ENCODE data around the gene ATF1. TPM values are rescaled to one million over a fixed set of nuclear protein-coding genes. Genes with fewer than 3 reads are reported as not detected.

The ATF1 gene
- polyA plus RNA-seq = 10 to 100 TPM; 34.9 to 43.8 (median 37.6) TPM

DNA sequence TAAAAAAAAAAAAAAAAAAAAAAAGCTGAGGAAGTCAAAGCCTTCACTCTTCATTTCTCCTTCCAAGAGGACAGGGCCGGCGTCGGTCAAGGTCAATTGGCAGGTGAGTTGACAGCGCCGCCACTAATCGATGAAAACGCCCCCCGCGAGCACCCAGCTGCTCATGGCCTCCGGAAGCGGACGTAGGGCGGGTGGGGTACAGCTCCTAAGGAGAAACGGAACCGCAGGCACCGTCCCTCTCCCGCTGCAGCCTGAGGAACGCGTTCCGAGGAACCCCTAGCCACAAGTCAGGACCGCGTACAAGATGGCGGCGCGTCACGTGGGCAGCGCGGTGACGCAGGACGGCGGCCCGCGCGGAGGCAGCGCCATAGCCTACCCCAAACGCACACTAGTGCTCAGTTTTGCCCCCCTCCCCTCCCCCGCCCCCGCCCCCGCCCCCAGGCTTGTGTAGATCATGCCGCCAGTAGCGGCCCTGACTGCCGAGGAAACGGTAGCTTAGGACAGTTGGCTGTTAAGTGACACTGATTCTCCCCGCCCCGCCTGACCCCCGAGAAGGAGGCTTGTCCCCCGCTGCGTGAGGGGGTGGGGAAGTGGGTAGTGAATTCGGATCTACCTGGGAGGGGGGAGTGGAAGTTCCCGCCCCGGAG lies at the start of gene ATF1:
Gene ATF1 (plus strand): TSS at position 463 of the 647 bp plus-strand sequence. CDS start 16,045 bp downstream, outside the sequence.
- DNase-seq = peak; percentile 90 to 91 (median 91)
- Mint-ChIP-seq H3K36me3 (no peaks in the 10 kb centered on the region), H3K4me1 (peaks cover 35 to 54% of the 10 kb centered on the region in 2 donors), H3K9me3 (no peaks in the 10 kb centered on the region), H3K27ac (peak within 1 kb of the TSS; percentile 90 to 98 (median 96)), H3K4me3 (peak within 1 kb of the TSS; percentile 89 to 97 (median 92)), H3K27me3 (ENCODE audit: low read depth in 3 of 3) (peaks cover 16 to 25% (median 25%) of the 10 kb centered on the region in 3 donors)

DNA sequence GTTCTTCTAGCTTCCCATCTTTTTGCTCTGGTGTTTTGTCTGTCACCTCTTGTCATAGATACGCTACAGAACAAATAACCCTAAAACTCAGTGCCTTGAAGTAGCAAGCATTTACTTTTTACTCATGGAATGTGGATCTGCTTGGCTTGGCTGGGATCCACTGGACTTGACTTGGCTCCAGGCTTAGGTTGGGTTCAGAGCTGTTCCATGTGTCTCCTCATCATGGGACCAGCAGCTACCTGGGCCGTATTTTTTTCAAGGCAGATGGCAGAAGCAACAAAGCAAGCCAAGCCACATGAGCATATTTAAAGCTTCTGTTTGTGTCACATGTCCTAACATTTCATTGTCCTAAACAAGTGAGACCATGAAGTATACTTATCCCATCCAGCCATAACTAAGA lies 48.7 kb upstream of the ATF1 start:
- H3K4me1 Mint-ChIP-seq = no peaks in the 10 kb centered on the region
- H3K27ac Mint-ChIP-seq = peak overlapping the region in 1 of 6 donors; percentile 35
- no peaks in the 10 kb centered on the region for H3K27me3 Mint-ChIP-seq (ENCODE audit: low read depth in 3 of 3)

DNA sequence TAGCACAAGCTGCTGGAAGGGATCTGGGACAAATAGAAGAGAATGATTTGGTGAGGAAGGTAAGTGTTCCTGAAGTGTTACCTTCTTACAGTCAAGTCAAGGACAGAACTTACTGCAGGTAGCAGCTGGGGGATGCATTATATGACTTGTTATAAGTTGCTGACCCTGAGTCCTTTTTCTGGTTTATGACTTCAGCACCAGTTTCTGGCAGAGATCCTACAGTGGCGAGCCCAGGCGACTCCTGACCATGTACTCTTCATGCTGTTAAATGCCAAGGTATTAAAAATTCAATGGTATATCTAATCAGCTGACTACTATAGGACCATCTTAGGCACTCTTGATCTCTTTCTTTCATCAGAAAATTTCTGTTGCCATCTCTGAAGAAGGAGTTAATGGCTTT lies 45.1 kb upstream of the ATF1 start:
- no peak overlapping the region for H3K4me3 Mint-ChIP-seq
- H3K27ac Mint-ChIP-seq = peak overlapping the region in 1 of 6 donors; percentile 29
- H3K4me1 Mint-ChIP-seq = no peaks in the 10 kb centered on the region
- H3K9me3 Mint-ChIP-seq = no peaks in the 10 kb centered on the region
- peaks cover 22 to 51% (median 36%) of the 10 kb centered on the region in 3 donors for H3K36me3 Mint-ChIP-seq
- no peak for DNase-seq
- no peaks in the 10 kb centered on the region for H3K27me3 Mint-ChIP-seq (ENCODE audit: low read depth in 3 of 3)

More for the DNA sequence above, 48.7 kb upstream of the ATF1 start:
- peaks cover 4 to 37% (median 21%) of the 10 kb centered on the region in 3 donors for H3K36me3 Mint-ChIP-seq
- H3K9me3 Mint-ChIP-seq = no peaks in the 10 kb centered on the region
- no peak overlapping the region for H3K4me3 Mint-ChIP-seq
- no peak for DNase-seq

DNA sequence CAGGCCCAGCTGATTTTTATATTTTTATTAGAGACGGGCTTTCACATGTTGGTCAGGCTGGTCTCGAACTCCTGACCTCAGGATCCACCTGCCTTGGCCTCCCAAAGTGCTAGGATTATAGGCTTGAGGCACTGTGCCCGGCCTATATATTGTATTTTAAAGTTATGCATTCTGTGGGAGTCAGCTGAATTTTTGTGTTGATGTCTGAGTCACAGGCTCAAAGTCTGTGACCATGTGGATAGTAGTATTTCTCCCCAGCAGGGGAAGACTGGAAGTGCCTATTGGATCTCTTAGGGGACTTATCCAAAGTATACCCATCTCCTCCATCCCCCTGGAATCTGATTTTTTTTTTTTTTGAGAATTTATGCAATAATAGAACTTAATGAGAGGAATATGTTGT lies 43.8 kb upstream of the ATF1 start:
- no peaks in the 10 kb centered on the region for H3K9me3 Mint-ChIP-seq
- no peaks in the 10 kb centered on the region for H3K4me1 Mint-ChIP-seq
- H3K27me3 Mint-ChIP-seq (ENCODE audit: low read depth in 3 of 3) = no peaks in the 10 kb centered on the region
- H3K36me3 Mint-ChIP-seq = peaks cover 24 to 57% (median 31%) of the 10 kb centered on the region in 3 donors
- no peak for DNase-seq
- H3K4me3 Mint-ChIP-seq = no peak overlapping the region
- H3K27ac Mint-ChIP-seq = no peak overlapping the region

DNA sequence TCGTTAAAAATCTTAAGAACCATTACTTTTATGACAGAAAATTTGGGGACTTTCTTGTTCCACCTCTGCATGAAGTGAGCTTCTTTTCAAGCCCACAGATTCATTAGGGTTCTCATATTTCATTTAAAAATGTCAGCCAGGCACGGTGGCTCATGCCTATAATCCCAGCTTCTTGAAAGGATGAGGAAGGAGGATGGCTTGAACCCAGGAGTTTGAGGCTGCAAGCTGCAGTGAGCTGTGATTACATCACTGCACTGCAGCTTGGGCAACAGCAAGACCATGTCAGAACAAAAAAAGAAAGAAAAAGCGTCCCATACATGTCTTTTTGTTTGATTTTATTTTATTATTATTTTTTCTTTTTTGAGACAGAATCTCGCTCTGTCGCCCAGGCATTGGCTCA lies 43.4 kb upstream of the ATF1 start:
- peaks cover 24 to 55% (median 27%) of the 10 kb centered on the region in 3 donors for H3K36me3 Mint-ChIP-seq
- H3K27ac Mint-ChIP-seq = no peak overlapping the region
- no peak for DNase-seq
- no peak overlapping the region for H3K4me3 Mint-ChIP-seq
- no peaks in the 10 kb centered on the region for H3K4me1 Mint-ChIP-seq
- H3K27me3 Mint-ChIP-seq (ENCODE audit: low read depth in 3 of 3) = no peaks in the 10 kb centered on the region
- H3K9me3 Mint-ChIP-seq = no peaks in the 10 kb centered on the region

DNA sequence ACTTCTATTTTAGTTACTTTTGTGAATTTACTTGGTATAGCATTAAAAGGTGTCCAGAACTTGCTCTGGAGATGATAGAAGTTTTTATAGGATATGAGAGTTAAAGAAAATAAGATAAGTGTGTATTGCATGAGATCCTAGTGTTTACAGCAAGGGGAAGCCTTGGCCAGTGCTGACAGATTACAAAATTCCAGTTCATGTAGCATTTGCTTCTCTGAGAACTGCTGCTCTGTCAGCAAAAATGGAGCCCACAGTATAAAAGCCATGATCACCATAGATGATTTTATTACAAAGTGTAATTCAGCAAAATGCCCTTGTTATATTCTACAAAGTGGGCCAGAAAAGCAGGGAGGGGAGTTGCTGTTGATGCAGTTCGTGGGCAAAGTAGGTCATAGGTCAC lies 40.0 kb upstream of the ATF1 start:
- Mint-ChIP-seq H3K9me3 (no peaks in the 10 kb centered on the region), H3K27ac (no peak overlapping the region), H3K27me3 (ENCODE audit: low read depth in 3 of 3) (no peaks in the 10 kb centered on the region), H3K36me3 (peaks cover 29 to 64% (median 31%) of the 10 kb centered on the region in 3 donors), H3K4me3 (no peak overlapping the region), H3K4me1 (no peaks in the 10 kb centered on the region)
- DNase-seq = no peak

DNA sequence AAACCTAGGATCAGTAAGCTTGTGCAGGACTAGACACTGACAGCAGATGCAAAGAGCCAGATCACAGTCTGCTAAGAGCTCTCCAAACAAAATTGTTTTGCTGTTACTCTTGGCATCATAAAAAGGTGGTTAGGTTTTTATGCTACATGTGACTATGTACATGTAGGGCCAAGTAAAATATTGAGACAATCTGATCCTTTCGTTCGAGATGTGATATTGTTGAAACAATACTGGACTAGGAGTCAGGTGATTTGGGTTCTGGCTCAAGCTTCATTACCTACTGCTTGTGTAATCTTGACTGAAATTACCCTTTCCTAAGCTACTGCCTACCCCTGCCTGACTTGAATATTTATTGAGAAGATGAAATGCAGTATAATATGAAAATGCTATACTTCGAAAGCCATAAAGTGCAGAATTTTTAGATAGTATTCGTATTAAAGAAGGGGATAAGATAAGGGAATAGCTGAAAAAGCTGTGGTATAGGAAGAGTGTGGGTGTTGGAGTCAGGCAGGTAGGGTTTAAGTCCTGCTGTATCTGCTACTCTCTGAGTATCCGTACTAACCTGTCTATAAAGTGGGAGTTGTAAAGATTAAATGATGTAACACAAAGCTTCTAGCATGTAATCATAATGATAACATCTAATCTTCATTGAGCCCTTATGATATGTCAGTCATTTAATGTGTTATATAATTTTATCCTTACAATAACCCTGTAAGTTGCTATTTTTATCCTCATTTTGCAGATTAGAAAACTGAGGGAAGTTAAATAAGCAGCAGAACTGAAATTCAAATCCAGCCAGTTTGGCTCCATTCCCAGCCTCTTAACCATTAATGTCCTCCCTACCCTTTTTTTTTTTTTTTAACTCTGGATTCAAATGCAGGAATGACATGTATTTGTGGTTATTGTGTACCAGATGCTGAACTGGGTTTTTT lies 38.6 kb upstream of the ATF1 start:
- H3K27ac Mint-ChIP-seq = no peak overlapping the region
- H3K9me3 Mint-ChIP-seq = no peaks in the 10 kb centered on the region
- H3K36me3 Mint-ChIP-seq = peaks cover 36 to 69% (median 38%) of the 10 kb centered on the region in 3 donors
- H3K4me1 Mint-ChIP-seq = no peaks in the 10 kb centered on the region
- no peak for DNase-seq
- no peak overlapping the region for H3K4me3 Mint-ChIP-seq
- no peaks in the 10 kb centered on the region for H3K27me3 Mint-ChIP-seq (ENCODE audit: low read depth in 3 of 3)

DNA sequence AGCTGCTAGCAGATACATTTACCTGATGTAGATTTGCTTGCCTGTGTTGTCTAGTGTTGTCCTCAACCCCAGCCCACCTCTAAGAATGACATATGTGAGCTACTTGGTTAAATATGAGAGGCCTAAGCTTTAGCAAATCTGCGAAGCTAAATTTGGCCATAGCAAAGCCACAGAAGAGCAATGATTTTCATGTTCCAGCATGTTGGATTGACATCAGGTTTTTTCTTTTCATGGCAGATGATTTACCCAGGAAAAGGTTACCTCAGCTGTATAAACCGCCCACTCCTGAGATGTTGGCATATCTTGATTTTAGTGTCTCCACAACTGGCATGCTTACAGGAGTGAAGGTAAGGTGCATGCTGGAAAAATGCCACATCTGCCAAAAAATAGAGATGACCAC lies 36.4 kb upstream of the ATF1 start:
- no peak for DNase-seq
- H3K36me3 Mint-ChIP-seq = peaks cover 37 to 72% (median 44%) of the 10 kb centered on the region in 3 donors
- peak overlapping the region in 1 of 6 donors; percentile 7 for H3K27ac Mint-ChIP-seq
- H3K27me3 Mint-ChIP-seq (ENCODE audit: low read depth in 3 of 3) = peaks cover 0 to 1% (median 0%) of the 10 kb centered on the region in 3 donors
- H3K4me3 Mint-ChIP-seq = no peak overlapping the region
- no peaks in the 10 kb centered on the region for H3K9me3 Mint-ChIP-seq
- H3K4me1 Mint-ChIP-seq = no peaks in the 10 kb centered on the region

DNA sequence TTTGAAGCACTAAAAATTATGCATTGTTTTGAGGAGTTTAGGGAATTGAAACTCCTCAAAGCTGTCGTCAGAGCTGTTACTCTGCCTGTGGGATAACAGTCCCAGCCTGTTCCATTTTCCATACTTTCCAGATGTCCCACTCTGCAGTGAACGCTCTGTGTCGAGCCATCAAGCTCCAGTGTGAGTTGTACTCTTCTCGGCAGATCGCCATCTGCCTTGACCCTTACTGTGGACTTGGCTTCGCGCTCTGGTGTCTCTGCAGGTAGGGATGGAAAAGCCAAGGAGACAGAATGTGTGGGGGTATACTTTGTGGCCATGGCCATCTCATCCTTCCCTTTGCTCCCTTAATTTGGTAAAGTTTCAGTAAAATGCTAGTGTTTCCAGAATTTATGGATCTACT lies 35.5 kb upstream of the ATF1 start:
- Mint-ChIP-seq H3K4me1 (no peaks in the 10 kb centered on the region), H3K9me3 (no peaks in the 10 kb centered on the region), H3K36me3 (peaks cover 32 to 69% (median 36%) of the 10 kb centered on the region in 3 donors), H3K4me3 (no peak overlapping the region), H3K27ac (peak overlapping the region in 1 of 6 donors; percentile 27), H3K27me3 (ENCODE audit: low read depth in 3 of 3) (peaks cover 0 to 1% (median 0%) of the 10 kb centered on the region in 3 donors)
- DNase-seq = no peak

DNA sequence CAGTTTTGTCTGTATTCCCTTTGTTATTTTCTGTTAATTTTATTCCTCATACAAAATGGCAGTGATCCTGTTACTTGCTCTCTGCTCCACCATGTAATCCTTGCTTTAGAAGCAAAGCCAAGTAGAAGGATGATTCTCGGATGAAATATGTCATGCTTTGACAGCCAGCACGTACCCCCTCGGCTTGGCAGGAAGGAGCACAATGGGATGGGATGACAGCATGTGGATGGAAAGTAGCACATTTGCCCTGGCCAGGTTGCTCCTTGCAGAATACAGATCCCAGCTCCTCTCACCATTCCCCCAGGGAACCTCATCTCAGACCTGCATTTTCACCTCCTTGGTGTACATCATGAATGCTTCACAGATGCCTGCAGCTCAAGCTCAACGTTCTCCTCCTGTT lies 35.1 kb upstream of the ATF1 start:
- H3K4me1 Mint-ChIP-seq = no peaks in the 10 kb centered on the region
- peak overlapping the region in 2 of 6 donors; percentile 27 to 58 for H3K27ac Mint-ChIP-seq
- peaks cover 27 to 68% (median 32%) of the 10 kb centered on the region in 3 donors for H3K36me3 Mint-ChIP-seq
- DNase-seq = no peak
- H3K27me3 Mint-ChIP-seq (ENCODE audit: low read depth in 3 of 3) = peaks cover 0 to 1% (median 0%) of the 10 kb centered on the region in 3 donors
- no peak overlapping the region for H3K4me3 Mint-ChIP-seq
- no peaks in the 10 kb centered on the region for H3K9me3 Mint-ChIP-seq

DNA sequence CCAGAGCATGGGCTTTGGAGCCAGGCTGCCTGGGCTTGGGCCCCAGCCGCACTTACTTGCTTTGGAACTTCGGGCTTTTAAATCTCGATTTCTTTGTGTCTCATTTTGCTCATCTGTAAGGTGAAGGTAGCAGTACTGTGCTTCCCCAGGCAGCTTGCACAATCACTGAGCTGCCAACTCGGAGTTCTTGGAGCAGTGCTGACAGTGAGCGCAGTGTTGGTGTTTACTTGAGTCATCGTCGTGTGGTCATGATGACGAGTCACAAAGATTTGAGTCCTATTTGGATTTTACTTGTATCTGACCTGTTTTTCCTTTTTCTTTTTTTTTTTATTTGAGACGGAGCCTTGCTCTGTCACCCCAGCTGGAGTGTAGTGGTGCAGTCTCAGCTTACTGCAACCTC lies 31.3 kb upstream of the ATF1 start:
- no peak overlapping the region for H3K27ac Mint-ChIP-seq
- H3K4me1 Mint-ChIP-seq = no peaks in the 10 kb centered on the region
- H3K4me3 Mint-ChIP-seq = no peak overlapping the region
- peaks cover 0 to 1% (median 0%) of the 10 kb centered on the region in 3 donors for H3K27me3 Mint-ChIP-seq (ENCODE audit: low read depth in 3 of 3)
- H3K36me3 Mint-ChIP-seq = peaks cover 35 to 69% (median 35%) of the 10 kb centered on the region in 3 donors
- no peak for DNase-seq
- H3K9me3 Mint-ChIP-seq = no peaks in the 10 kb centered on the region

DNA sequence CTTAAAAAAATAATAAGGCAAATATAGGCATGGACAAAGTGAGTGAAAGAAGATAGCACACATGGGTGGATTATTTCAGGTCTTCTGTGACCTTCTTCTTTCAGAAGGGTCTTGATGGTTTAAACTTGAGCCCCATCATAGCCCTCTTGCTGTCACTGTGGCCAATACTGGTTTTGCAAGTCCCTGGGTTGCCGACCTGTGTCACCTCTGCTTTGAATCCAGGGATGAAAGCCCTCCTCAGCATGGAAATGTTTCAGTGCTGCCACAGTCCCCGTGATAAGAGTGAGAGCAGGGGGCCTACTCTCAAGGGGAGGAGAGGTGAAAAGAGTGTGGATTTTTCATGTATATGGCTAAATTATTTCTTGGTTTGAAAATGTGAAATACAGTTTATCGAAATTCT lies 30.2 kb upstream of the ATF1 start:
- DNase-seq = no peak
- Mint-ChIP-seq H3K4me1 (no peaks in the 10 kb centered on the region), H3K4me3 (no peak overlapping the region), H3K27me3 (ENCODE audit: low read depth in 3 of 3) (peaks cover 0 to 1% (median 0%) of the 10 kb centered on the region in 3 donors), H3K9me3 (no peaks in the 10 kb centered on the region), H3K27ac (no peak overlapping the region), H3K36me3 (peaks cover 32 to 68% (median 32%) of the 10 kb centered on the region in 3 donors)

DNA sequence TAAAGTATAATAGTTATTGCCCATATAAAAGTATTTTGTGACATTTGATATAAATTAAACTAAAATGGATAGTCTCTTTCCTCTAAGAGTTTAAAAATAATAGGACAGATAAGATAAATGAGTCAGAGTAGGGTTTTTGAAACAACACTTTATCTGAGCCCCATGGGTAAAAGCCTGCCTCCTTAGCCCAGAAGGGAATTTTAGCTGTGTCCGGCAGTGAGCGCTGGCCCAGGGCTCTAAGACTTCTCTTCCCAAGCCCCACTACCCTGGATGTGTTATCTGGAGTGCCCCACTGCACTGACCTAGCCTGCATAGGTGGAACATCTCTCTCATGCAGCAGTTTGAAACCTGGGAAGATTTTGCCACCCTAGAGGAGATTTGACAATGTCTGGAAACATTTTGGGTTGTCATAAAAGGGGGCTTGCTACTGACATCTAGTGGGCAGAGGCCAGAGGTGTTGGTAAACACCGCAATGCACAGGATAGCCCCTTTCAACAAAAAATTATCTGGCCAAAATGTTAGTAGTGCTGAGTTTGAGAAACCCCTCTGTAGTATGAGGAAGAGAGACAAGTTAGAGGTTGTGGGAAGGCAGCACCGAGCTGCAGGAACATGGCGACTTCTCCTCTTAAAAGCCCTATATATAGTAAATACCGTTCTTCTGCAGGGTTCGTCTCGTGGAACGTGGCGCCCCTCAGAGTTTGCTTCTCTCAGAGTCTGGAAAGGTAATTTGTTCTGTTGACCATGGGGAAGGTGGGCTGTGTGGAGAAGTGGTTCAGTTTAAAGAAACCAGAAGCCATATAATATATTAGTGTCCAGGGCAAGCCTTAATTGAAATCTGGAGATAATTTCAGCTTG lies 29.3 kb upstream of the ATF1 start:
- Mint-ChIP-seq H3K27ac (no peak overlapping the region), H3K9me3 (no peaks in the 10 kb centered on the region), H3K36me3 (peaks cover 31 to 71% (median 36%) of the 10 kb centered on the region in 3 donors), H3K27me3 (ENCODE audit: low read depth in 3 of 3) (peaks cover 0 to 1% (median 0%) of the 10 kb centered on the region in 3 donors), H3K4me1 (no peaks in the 10 kb centered on the region), H3K4me3 (no peak overlapping the region)
- DNase-seq = peak in 2 of 3 donors; percentile 18 to 20
